Astrocyte (in vitro differentiated cells and primary cell): Measurements from ENCODE around the gene CYREN. TPM values are rescaled to one million over a fixed set of nuclear protein-coding genes. Genes with fewer than 3 reads are reported as not detected.

Experiments used
- DNase-seq: peaks from one replicate; pipeline ENCODE4 v3.0.0-alpha.2; 2010; ENCODE audit warnings: low read depth
- FAIRE-seq: peaks from 2 replicates; lab custom pipeline; 2011; peaks lifted over from hg19 to GRCh38; lab: Jason Lieb, UNC
- H2AFZ ChIP-seq: 2 replicates; pipeline ENCODE4 v1.6.0; 2012; ENCODE audit warnings: low read depth, low read length, inconsistent platforms
- H3K27ac ChIP-seq: 2 replicates; pipeline ENCODE4 v1.5.1; 2011; ENCODE audit warnings: low read depth, low read length, inconsistent platforms
- H3K27me3 ChIP-seq: 2 replicates; pipeline ENCODE4 v1.6.0; 2011; ENCODE audit warnings: low read length, inconsistent platforms; ENCODE audit not compliant: insufficient read depth
- H3K36me3 ChIP-seq: 2 replicates; pipeline ENCODE4 v1.5.1; 2011; ENCODE audit warnings: low read length, inconsistent platforms; ENCODE audit not compliant: insufficient read depth
- H3K4me1 ChIP-seq: 2 replicates; pipeline ENCODE4 v1.5.1; 2011; ENCODE audit warnings: low read length, inconsistent platforms; ENCODE audit not compliant: insufficient read depth
- H3K4me2 ChIP-seq: 2 replicates; pipeline ENCODE4 v1.6.0; 2012; ENCODE audit warnings: low read length, inconsistent platforms
- H3K4me3 ChIP-seq: 2 replicates; pipeline ENCODE4 v1.5.1; 2011; ENCODE audit warnings: low read depth, mild to moderate bottlenecking, low read length, inconsistent platforms; ENCODE audit not compliant: insufficient read depth
- H3K79me2 ChIP-seq: 2 replicates; pipeline ENCODE4 v1.6.0; 2012; ENCODE audit warnings: mild to moderate bottlenecking, low read length, inconsistent platforms; ENCODE audit not compliant: insufficient read depth
- H3K9ac ChIP-seq: 2 replicates; pipeline ENCODE4 v1.6.0; 2012; ENCODE audit warnings: mild to moderate bottlenecking, low read length, inconsistent platforms
- H3K9me3 ChIP-seq: 2 replicates; pipeline ENCODE4 v1.5.1; 2012; ENCODE audit warnings: low read depth, mild to moderate bottlenecking, low read length, inconsistent platforms; ENCODE audit not compliant: insufficient read depth
- H4K20me1 ChIP-seq: 2 replicates; pipeline ENCODE4 v1.6.0; 2012; ENCODE audit warnings: low read length, inconsistent platforms; ENCODE audit not compliant: insufficient read depth
- H3K27ac Mint-ChIP-seq: one replicate; pipeline ENCODE4 v1.8.0; 2021; ENCODE audit warnings: mild to moderate bottlenecking, mixed read lengths; ENCODE audit not compliant: unreplicated experiment
- H3K27me3 Mint-ChIP-seq: one replicate; pipeline ENCODE4 v1.8.0; 2021; ENCODE audit warnings: low read depth, mixed read lengths; ENCODE audit not compliant: unreplicated experiment
- H3K36me3 Mint-ChIP-seq: one replicate; pipeline ENCODE4 v1.8.0; 2021; ENCODE audit warnings: low read depth, mixed read lengths; ENCODE audit not compliant: unreplicated experiment
- H3K4me1 Mint-ChIP-seq: one replicate; pipeline ENCODE4 v1.8.0; 2021; ENCODE audit warnings: low read depth, mixed read lengths; ENCODE audit not compliant: unreplicated experiment
- H3K4me3 Mint-ChIP-seq: one replicate; pipeline ENCODE4 v1.8.0; 2021; ENCODE audit warnings: mild to moderate bottlenecking, moderate library complexity, mixed read lengths; ENCODE audit not compliant: unreplicated experiment
- H3K9me3 Mint-ChIP-seq: one replicate; pipeline ENCODE4 v1.8.0; 2021; ENCODE audit warnings: mild to moderate bottlenecking, mixed read lengths; ENCODE audit not compliant: unreplicated experiment
- EZH2 ChIP-seq: IDR thresholded peaks from 2 replicates; pipeline ENCODE4 v1.6.1; 2012; ENCODE audit warnings: mild to moderate bottlenecking, low read length, inconsistent platforms; ENCODE audit not compliant: insufficient read depth
- total RNA-seq: library from RNA; stranded (reverse); gene quantifications from 2 replicates; pipeline ENCODE4 v1.2.1, GENCODE V29; 2021
- TF ChIP-seq, protein P1 (sequence below): IDR thresholded peaks from 2 replicates; pipeline ENCODE4 v1.5.1; 2011; ENCODE audit warnings: low read depth, mild to moderate bottlenecking, inconsistent platforms, low read length, moderate library complexity; ENCODE audit not compliant: insufficient read depth

Gene CYREN
- total RNA-seq, 1 donor from 2014 or later, result 31.0 TPM

DNA sequence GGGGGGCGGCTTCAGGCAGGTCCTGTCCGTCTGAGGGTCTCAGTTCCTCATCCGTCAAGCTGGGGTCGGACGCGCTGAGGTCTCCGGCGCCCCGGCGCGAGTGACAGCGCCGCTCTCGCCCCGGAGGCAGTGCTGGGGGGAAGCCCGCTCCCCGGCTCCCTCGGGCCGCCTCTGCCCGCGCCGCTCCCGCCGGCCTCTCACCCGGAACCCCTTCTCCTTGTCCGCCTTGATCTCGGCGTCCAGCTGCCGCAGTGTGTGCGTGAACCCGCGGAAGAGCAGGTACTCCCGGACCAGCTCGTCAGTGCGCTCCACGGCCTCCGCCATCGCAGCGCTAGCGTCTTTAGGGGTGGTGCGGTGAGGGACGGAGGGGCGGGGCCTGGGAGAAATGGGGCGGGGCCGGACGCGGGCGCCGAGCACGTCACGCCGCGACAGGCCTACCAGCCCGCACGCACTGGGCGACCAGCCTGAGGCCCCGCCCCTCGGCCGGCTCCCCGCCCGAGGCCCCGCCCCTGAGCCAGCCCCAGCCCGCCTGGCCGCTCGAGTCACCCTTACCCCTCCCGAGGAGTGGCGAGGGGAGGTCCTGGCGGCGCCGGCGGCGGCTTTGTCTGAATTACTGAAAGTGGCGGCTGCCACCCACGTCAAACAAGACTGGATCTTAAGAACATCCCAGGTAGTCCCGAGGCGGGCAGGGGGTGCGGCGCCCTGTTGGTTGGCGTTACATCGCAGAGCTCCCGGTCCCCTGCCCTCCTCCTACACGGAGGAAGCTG, 40.9 kb upstream of the CYREN start, which contains the start of gene WDR91:
Gene WDR91 (minus strand): TSS at position 348 of the 767 bp plus-strand sequence. CDS start 24 bp downstream, at position 324.
- Mint-ChIP-seq H3K27ac (peak within 1 kb of the TSS; percentile 89), H3K9me3 (no peaks in the 10 kb centered on the region), H3K36me3 (peaks cover 2% of the 10 kb centered on the region), H3K4me1 (peaks cover 7% of the 10 kb centered on the region), H3K4me3 (peak within 1 kb of the TSS; percentile 93), H3K27me3 (peaks cover 2% of the 10 kb centered on the region)
- Histone ChIP-seq H3K27me3 (no peaks in the 10 kb centered on the region), H3K79me2 (peaks cover 16% of the 10 kb centered on the region), H3K4me3 (peak within 1 kb of the TSS; percentile 84), H3K9ac (peak within 1 kb of the TSS; percentile 91), H4K20me1 (peaks cover 15% of the 10 kb centered on the region), H2AFZ (peak within 1 kb of the TSS; percentile 95), H3K9me3 (no peaks in the 10 kb centered on the region), H3K36me3 (no peaks in the 10 kb centered on the region), H3K4me1 (peaks cover 14% of the 10 kb centered on the region), H3K27ac (peak within 1 kb of the TSS; percentile 81), H3K4me2 (peak within 1 kb of the TSS; percentile 96)
- FAIRE-seq (no peak), DNase-seq (peak; percentile 65)
- no peak for TF ChIP-seq EZH2
- TF ChIP-seq, protein P1, sequence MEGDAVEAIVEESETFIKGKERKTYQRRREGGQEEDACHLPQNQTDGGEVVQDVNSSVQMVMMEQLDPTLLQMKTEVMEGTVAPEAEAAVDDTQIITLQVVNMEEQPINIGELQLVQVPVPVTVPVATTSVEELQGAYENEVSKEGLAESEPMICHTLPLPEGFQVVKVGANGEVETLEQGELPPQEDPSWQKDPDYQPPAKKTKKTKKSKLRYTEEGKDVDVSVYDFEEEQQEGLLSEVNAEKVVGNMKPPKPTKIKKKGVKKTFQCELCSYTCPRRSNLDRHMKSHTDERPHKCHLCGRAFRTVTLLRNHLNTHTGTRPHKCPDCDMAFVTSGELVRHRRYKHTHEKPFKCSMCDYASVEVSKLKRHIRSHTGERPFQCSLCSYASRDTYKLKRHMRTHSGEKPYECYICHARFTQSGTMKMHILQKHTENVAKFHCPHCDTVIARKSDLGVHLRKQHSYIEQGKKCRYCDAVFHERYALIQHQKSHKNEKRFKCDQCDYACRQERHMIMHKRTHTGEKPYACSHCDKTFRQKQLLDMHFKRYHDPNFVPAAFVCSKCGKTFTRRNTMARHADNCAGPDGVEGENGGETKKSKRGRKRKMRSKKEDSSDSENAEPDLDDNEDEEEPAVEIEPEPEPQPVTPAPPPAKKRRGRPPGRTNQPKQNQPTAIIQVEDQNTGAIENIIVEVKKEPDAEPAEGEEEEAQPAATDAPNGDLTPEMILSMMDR, result no peak

DNA sequence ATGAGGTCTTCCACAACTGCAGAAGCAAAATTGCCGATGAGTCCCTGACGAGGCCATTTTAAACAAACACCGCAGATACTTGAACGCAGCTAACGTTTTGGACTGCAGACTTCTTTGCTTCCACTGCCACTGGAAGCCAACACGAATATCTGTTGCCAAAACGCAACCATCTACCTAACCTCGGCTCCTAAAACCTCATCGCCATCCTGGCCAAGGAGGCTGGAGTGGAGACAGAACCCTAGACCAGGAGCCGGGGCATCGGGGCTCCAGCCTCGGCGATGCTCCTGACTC, 40.3 kb upstream of the CYREN start:
- H3K9me3 ChIP-seq, result no peaks in the 10 kb centered on the region
- H3K4me2 ChIP-seq, result peak overlapping the region; percentile 96
- H3K79me2 ChIP-seq, result peaks cover 16% of the 10 kb centered on the region
- H3K27me3 Mint-ChIP-seq, result peaks cover 2% of the 10 kb centered on the region
- DNase-seq (no peak), FAIRE-seq (no peak)
- peak overlapping the region; percentile 93 for H3K4me3 Mint-ChIP-seq
- H4K20me1 ChIP-seq, result peaks cover 15% of the 10 kb centered on the region
- H3K27ac ChIP-seq, result peak overlapping the region; percentile 81
- H3K4me1 ChIP-seq, result peaks cover 14% of the 10 kb centered on the region
- H3K4me1 Mint-ChIP-seq, result peaks cover 7% of the 10 kb centered on the region
- no peaks in the 10 kb centered on the region for H3K9me3 Mint-ChIP-seq
- peak overlapping the region; percentile 91 for H3K9ac ChIP-seq
- no peaks in the 10 kb centered on the region for H3K36me3 ChIP-seq
- H3K4me3 ChIP-seq, result peak overlapping the region; percentile 84
- peak overlapping the region; percentile 95 for H2AFZ ChIP-seq
- no peak overlapping the region for H3K27ac Mint-ChIP-seq
- TF ChIP-seq EZH2, result no peak
- TF ChIP-seq, protein P1, result no peak
- H3K27me3 ChIP-seq, result no peaks in the 10 kb centered on the region
- peaks cover 2% of the 10 kb centered on the region for H3K36me3 Mint-ChIP-seq
